Measurements from ENCODE around the gene MRPL12.

GRCh38 chr17:81664051-81664470 lies 39.1 kb upstream of the MRPL12 start:
- TF ChIP-seq, protein P1, sequence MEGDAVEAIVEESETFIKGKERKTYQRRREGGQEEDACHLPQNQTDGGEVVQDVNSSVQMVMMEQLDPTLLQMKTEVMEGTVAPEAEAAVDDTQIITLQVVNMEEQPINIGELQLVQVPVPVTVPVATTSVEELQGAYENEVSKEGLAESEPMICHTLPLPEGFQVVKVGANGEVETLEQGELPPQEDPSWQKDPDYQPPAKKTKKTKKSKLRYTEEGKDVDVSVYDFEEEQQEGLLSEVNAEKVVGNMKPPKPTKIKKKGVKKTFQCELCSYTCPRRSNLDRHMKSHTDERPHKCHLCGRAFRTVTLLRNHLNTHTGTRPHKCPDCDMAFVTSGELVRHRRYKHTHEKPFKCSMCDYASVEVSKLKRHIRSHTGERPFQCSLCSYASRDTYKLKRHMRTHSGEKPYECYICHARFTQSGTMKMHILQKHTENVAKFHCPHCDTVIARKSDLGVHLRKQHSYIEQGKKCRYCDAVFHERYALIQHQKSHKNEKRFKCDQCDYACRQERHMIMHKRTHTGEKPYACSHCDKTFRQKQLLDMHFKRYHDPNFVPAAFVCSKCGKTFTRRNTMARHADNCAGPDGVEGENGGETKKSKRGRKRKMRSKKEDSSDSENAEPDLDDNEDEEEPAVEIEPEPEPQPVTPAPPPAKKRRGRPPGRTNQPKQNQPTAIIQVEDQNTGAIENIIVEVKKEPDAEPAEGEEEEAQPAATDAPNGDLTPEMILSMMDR (IDR thresholded peaks at IDR 0.05): no peak
- no peak for TF ChIP-seq POLR2A (IDR thresholded peaks at IDR 0.05)
- TF ChIP-seq POLR2AphosphoS5 (IDR thresholded peaks at IDR 0.05): no peak
- no peak for TF ChIP-seq EP300 (IDR thresholded peaks at IDR 0.05; ENCODE audit: low read depth)
